NCI-H2196 treated with DMSO at 0.1 percent for 48 hours (cell line): Measurements from ENCODE around the gene GRIK4.
"Not testable (repeated sequence)": the region's sequence is repeated elsewhere in the genome, so short reads cannot be mapped to it uniquely, and the experiment has no call there.

Experiments
- DNase-seq: peaks from one replicate; lab custom pipeline; 2025; ENCODE audit not compliant: unreplicated experiment; lab: John Stamatoyannopoulos, UW

GRIK4 gene

GRCh38 chr11:120571476-120571875 lies 59.9 kb downstream of the GRIK4 start:
- DNase-seq = no peak

DNA sequence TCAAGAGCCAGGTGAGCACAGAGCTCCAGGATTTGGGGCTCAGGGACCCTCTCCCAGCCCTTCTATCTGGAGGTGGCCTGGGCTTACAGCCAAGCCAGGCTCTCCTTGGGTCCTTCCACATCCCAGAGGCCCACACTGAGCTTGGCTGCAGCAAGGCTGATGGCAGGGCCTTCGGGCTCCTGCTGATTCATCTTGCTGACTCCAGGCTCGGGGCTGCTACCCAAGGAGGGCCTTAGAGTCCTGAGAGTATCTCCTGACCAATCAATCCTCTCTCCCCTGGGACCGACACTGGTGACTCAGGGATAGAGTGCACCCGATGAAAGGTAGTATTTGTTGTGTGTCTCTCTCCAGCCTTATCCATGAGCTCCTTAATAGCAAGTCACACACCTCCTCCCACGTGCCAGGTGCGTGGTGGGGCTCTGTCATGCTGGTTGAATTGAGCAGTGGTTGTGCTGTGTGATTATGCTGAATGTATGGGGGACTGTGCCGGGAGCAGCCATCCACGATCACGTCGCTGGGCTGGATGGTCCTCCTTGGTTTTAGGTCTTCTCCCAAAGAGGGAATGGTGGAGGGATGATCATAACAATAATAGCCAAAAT lies 62.3 kb downstream of the GRIK4 start:
- DNase-seq = no peak

DNA sequence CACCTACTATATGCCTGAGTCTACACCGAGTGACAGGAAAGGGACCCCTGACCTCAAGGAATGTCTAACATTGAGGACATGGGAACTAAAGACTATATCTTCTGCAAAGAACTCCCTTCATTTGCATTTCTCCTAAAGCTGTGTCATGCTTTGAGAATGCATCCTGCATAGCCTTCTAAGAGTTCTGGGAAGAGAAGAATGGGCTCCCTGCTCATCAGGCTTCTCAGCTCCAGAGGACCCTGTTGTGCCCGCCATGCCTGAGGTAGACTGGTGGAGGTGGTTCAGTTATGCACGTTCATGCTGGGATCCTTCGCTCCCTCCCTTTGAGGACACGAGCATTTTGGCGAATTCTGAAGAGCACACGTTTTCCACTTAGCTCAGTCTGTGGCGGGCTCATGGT lies 63.3 kb downstream of the GRIK4 start:
- no peak for DNase-seq

- no peak for DNase-seq
These were observed 63.9 kb downstream of the GRIK4 start for GRCh38 chr11:120575461-120575860.

DNA sequence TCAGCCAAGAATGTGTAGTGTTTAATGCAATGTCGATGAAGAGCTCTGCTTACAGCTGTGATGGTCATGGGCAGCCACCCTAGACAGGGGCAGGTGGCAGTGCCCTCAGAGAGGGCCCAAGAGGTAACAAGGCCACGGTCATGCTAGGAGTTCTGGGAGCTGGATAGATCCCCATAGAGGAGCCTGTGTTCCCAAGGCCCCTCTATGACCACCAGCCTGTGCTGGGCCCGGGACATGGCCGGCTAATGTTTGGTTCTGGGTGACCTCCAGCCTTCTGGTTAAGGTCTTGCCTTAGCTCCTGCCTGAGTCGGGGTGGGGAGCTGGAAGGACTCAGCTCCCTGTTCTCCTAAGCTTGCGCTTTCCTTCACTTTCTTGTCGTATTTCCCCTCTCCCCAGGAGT lies 65.1 kb downstream of the GRIK4 start:
- DNase-seq = no peak

DNA sequence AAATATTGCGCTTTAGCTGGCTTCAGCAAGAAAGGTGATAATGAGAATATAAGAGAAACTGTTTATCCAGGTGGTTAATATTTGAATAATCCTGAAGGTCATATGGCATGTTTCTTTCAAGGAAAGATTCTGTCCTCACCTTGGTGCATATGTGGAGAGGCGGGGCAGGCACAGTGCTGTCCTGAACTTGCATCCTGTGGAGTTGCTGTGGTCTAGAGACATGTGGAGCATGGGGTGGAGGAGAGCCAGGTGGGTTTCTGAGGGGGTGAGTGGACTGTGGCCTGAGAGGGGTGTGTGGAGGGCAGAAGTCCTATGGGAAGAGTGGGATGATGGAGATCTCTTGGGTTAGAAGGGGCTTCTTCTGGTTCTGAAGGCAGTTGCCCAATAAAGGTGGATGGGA lies 65.5 kb downstream of the GRIK4 start:
- no peak for DNase-seq

GRCh38 chr11:120577624-120578363 lies 66.2 kb downstream of the GRIK4 start:
- no peak for DNase-seq

DNA sequence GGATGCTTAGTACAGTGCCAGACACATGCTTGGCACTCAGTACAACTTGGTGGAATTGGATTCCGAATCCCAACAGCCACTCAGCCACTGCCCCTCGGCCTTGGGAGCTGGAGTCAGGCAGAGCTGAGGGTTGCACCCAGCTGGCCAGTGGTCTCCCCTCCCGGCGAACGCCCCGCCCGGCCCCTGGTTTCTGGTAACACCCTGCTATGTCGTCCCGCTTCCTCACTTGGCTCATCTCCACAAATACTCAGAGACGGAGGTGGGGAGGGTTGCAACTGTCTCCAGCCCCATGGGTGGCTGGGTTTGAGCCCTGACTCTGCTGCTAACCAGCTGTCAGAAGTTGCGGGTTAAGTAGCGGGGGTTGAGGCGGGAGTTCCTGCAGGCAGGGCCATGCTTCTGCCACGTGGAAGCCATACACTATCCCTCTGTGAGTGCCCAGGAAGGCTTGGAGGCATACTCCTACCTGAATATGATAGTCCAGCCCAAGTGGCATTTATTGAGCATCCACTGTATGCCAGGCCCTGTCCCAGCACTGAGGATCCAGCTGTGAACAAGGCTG lies 67.1 kb downstream of the GRIK4 start:
- no peak for DNase-seq

- no peak for DNase-seq
These were observed 68.1 kb downstream of the GRIK4 start for GRCh38 chr11:120579611-120580031.

DNA sequence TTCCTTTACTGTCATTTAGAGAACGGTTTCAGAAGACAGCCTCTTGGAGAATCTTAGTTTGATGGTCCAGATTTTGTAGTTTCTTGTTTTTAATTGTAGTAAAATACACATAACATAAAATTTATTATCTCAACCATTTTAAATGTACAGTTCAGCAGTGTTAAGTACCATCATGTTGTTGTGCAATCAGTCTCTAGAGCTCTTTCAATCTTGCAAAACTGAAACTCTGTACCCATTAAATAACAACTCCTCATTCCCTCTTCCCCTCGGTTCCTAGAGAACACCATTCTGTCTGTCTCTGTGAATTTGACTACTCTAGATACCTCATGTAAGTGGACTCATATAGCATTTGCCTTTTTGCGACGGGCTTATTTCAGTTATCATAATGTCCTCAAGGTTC lies 69.8 kb downstream of the GRIK4 start:
- DNase-seq = no peak

DNA sequence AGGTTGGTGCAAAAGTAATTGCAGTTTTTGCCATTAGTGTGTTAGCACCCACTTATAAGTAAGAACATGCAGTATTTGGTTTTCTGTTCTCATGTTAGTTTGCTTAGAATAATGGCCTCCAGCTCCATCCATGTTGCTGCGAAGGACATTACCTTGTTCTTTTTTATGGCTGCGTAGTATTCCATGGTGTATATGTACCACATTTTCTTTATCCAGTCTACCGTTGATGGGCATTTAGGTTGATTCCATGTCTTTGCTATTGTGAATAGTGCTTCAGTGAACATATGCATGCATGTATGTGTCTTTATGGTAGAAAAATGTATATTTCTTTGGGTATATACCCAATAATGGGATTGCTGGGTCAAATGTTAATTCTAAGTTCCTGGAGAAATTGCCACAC lies 71.0 kb downstream of the GRIK4 start:
- not testable (repeated sequence) for DNase-seq

GRCh38 chr11:120586072-120586471 lies 74.5 kb downstream of the GRIK4 start:
- DNase-seq = no peak

DNA sequence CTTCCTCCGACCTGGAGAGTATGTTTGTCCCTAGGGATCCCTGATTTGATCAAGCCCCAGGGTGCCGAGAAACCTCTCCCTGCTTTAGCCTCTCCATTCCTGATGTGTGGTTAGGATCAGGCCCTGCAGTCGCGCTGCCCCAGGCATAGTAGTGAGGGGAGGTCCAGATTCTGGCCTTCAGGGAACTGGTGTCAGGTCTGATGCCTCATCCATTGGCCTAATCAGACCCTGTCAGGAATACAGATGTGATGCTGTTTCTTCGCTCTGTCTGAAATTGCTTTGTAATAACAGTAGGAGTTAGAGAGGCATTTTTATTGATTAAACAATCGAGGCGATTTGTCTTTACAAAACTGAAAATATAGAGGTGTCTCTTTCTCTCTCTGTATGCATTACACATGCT lies 75.2 kb downstream of the GRIK4 start:
- no peak for DNase-seq

DNA sequence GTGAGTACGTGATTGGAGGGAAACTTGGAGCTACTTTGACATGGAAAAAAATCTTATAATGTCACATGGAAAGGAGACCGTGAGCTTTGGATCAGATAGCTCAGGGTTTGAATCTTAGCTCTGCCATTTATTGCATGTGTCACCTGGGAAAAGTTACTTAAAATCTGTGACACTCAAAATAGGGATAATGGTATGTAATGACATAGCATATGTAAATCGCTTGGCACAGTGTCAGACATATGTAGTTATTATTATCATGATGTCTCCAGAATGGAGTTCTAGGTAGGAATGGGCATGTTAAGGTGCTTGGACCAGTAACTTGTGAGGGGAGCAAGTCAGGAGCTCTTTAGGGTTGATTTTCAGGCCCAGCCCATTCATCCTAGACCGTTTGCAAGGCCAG lies 75.8 kb downstream of the GRIK4 start:
- DNase-seq = no peak

DNA sequence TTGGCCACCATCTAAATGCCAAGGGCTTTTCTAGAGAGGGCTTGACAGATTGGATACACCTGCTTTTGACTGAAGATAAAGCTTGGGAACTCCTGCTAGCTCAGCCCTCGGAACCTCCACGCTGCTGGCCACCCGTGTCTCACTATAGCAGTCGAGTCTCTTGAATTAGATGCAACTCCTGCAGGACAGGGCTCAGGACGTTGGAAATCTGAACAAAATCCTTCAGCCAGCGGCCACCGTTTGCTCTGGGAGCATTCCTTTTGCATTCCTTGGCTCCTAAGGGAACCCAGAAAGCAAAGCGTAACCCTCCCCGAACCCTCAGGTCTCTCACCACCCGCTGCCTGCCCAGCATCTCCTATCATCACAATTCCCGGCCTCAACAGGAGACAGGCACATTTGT lies 77.8 kb downstream of the GRIK4 start:
- no peak for DNase-seq

DNA sequence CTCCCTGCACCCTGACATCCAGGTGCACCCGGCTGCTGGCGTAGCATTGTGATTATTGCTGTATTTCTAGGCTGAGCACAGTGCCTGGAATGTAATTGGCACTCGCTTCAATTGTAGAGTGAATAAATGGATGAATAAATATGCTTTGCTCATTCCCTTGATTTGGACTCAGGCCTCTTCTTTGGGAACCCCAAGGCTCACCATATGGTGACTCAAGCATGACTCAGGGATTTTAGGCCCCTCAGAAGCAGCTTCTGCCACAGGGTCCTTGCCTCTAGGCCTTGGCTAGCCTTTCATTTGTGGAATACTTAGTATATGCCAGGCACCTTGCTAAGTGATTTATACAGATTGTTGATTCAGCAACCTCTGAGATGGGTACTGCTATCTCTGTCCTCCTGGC lies 78.9 kb downstream of the GRIK4 start:
- DNase-seq = no peak

DNA sequence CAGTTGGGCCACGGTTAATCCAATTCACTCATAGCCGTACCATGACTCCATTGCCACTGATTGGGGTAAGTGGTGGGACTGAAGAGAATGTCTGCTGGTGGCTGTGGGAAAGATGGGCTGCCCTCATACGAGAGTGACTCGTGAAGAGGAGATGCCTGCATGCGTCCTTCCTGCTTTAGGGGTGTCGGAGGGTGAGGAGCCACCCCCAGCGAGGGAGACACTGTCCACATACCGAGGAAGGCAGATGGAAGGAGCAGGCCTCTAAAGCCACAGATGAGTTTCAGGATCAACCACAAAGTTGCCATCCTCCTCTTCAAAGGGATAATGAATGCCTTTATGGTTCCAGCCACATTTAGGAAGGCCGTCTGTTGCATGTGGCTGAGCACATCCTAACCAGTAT lies 83.2 kb downstream of the GRIK4 start:
- no peak for DNase-seq

DNA sequence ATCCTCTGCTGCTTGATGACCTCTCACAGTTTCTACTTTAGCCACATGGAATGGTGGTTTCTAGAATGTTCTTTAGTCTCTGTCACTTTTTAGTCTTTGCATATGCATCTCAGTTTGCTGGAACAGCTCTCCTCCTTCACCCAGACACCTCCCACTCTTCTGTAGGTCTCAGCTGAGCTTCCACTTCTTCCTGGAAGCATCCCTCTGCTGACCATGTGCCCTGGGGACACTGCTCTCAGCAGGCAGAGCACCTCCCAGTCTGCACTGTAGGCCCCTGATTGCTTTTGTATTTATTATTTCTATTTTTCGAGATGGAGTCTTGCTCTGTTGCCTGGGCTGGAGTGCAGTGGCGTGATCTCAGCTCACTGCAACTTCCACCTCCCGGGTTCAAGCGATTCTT lies 84.0 kb downstream of the GRIK4 start:
- no peak for DNase-seq

- DNase-seq = no peak
These were observed 86.0 kb downstream of the GRIK4 start for GRCh38 chr11:120597250-120598215.

DNA sequence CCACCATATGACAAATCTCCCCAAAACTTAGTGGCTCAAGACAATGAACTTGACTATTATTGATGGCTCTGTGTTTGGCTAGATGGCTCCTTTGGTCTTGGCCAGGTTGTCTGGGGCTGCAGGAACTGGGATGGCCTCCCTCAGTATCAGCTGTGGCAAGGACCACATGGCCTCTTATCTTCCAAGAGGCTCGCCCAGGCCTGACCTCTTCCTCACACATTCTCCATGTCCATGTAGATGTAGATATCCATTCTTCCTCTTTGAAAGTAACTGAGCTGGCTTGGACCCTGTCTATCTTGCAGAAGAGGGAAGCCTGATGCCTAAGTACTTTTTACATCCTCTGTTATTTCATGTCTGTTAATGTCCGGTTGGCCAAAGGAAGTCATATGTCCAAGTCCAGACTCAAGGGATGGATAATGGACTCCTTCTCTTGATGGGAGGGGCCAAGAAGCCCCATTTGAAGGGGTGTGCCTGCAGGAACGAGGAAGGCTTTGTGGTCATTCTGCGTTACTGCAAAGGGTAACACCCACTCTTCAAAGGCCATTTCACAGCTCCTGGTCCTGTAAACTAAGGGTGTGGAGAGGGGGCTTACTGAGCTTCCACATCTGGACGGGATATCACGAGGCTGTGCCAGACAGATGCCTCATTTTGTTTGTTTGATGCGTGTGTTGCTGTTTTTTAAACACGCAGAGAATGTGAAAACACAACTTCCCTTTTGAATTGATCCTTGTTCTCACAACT lies 87.1 kb downstream of the GRIK4 start:
- no peak for DNase-seq
